ENCODE measurements around the gene SYCP2. TPM values are rescaled to one million over a fixed set of nuclear protein-coding genes. Genes with fewer than 3 reads are reported as not detected.
A peak's percentile ranks its signal among the peaks of the same experiment; 100 is the strongest.

Gene SYCP2
- total RNA-seq, 1 donor from 2014 or later = 0.69 TPM

- TF ChIP-seq CTCF (IDR thresholded peaks at IDR 0.05; ENCODE audit: partially characterized antibody, unreplicated experiment) = no peak
- H3K9me3 Mint-ChIP-seq (ENCODE audit: unreplicated experiment) = peaks cover 1% of the 10 kb centered on the region
- no peak overlapping the region for H3K4me3 Mint-ChIP-seq (ENCODE audit: unreplicated experiment)
- no peaks in the 10 kb centered on the region for H3K36me3 Mint-ChIP-seq (ENCODE audit: unreplicated experiment)
- no peak for DNase-seq
- no peak overlapping the region for H3K27ac Mint-ChIP-seq (ENCODE audit: unreplicated experiment)
- no peaks in the 10 kb centered on the region for H3K27me3 Mint-ChIP-seq (ENCODE audit: unreplicated experiment)
- H3K4me1 Mint-ChIP-seq (ENCODE audit: low read depth, unreplicated experiment) = peaks cover 22% of the 10 kb centered on the region
These were observed 16.5 kb upstream of the SYCP2 start for GRCh38 chr20:59949911-59950310.

GRCh38 chr20:59948828-59949720, 15.6 kb upstream of the SYCP2 start:
- H3K27ac Mint-ChIP-seq (ENCODE audit: unreplicated experiment) = no peak overlapping the region
- H3K4me3 Mint-ChIP-seq (ENCODE audit: unreplicated experiment) = no peak overlapping the region
- DNase-seq = no peak

GRCh38 chr20:59948212-59948611, 14.8 kb upstream of the SYCP2 start:
- peaks cover 1% of the 10 kb centered on the region for H3K9me3 Mint-ChIP-seq (ENCODE audit: unreplicated experiment)
- no peak overlapping the region for H3K27ac Mint-ChIP-seq (ENCODE audit: unreplicated experiment)
- peaks cover 3% of the 10 kb centered on the region for H3K27me3 Mint-ChIP-seq (ENCODE audit: unreplicated experiment)
- H3K36me3 Mint-ChIP-seq (ENCODE audit: unreplicated experiment) = no peaks in the 10 kb centered on the region
- no peak for TF ChIP-seq CTCF (IDR thresholded peaks at IDR 0.05; ENCODE audit: partially characterized antibody, unreplicated experiment)
- DNase-seq = no peak
- H3K4me3 Mint-ChIP-seq (ENCODE audit: unreplicated experiment) = no peak overlapping the region
- peaks cover 28% of the 10 kb centered on the region for H3K4me1 Mint-ChIP-seq (ENCODE audit: low read depth, unreplicated experiment)

More at GRCh38 chr20:59948828-59949720, 15.6 kb upstream of the SYCP2 start:
- Mint-ChIP-seq H3K4me1 (ENCODE audit: low read depth, unreplicated experiment) (peaks cover 28% of the 10 kb centered on the region), H3K27me3 (ENCODE audit: unreplicated experiment) (peaks cover 3% of the 10 kb centered on the region), H3K9me3 (ENCODE audit: unreplicated experiment) (peaks cover 1% of the 10 kb centered on the region), H3K36me3 (ENCODE audit: unreplicated experiment) (no peaks in the 10 kb centered on the region)
- peak; percentile 75 for TF ChIP-seq CTCF (IDR thresholded peaks at IDR 0.05; ENCODE audit: partially characterized antibody, unreplicated experiment)

GRCh38 chr20:59947376-59947775, 13.9 kb upstream of the SYCP2 start:
- Mint-ChIP-seq H3K4me3 (ENCODE audit: unreplicated experiment) (no peak overlapping the region), H3K27ac (ENCODE audit: unreplicated experiment) (no peak overlapping the region), H3K9me3 (ENCODE audit: unreplicated experiment) (no peaks in the 10 kb centered on the region), H3K36me3 (ENCODE audit: unreplicated experiment) (no peaks in the 10 kb centered on the region), H3K27me3 (ENCODE audit: unreplicated experiment) (peaks cover 3% of the 10 kb centered on the region), H3K4me1 (ENCODE audit: low read depth, unreplicated experiment) (peaks cover 28% of the 10 kb centered on the region)
- no peak for TF ChIP-seq CTCF (IDR thresholded peaks at IDR 0.05; ENCODE audit: partially characterized antibody, unreplicated experiment)
- no peak for DNase-seq

GRCh38 chr20:59945731-59946130, 12.3 kb upstream of the SYCP2 start:
- H3K4me3 Mint-ChIP-seq (ENCODE audit: unreplicated experiment) = no peak overlapping the region
- peaks cover 3% of the 10 kb centered on the region for H3K27me3 Mint-ChIP-seq (ENCODE audit: unreplicated experiment)
- no peaks in the 10 kb centered on the region for H3K9me3 Mint-ChIP-seq (ENCODE audit: unreplicated experiment)
- H3K36me3 Mint-ChIP-seq (ENCODE audit: unreplicated experiment) = no peaks in the 10 kb centered on the region
- no peak for TF ChIP-seq CTCF (IDR thresholded peaks at IDR 0.05; ENCODE audit: partially characterized antibody, unreplicated experiment)
- no peak overlapping the region for H3K27ac Mint-ChIP-seq (ENCODE audit: unreplicated experiment)
- no peak for DNase-seq
- H3K4me1 Mint-ChIP-seq (ENCODE audit: low read depth, unreplicated experiment) = peaks cover 26% of the 10 kb centered on the region
